ENCODE data around the gene DZIP1.

Gene DZIP1

GRCh38 chr13:95643571-95643935, 953 bp downstream of the DZIP1 start:
- no peak for DNase-seq

- no peak for DNase-seq
Measured at GRCh38 chr13:95642999-95643398, 1.5 kb downstream of the DZIP1 start.

DNA sequence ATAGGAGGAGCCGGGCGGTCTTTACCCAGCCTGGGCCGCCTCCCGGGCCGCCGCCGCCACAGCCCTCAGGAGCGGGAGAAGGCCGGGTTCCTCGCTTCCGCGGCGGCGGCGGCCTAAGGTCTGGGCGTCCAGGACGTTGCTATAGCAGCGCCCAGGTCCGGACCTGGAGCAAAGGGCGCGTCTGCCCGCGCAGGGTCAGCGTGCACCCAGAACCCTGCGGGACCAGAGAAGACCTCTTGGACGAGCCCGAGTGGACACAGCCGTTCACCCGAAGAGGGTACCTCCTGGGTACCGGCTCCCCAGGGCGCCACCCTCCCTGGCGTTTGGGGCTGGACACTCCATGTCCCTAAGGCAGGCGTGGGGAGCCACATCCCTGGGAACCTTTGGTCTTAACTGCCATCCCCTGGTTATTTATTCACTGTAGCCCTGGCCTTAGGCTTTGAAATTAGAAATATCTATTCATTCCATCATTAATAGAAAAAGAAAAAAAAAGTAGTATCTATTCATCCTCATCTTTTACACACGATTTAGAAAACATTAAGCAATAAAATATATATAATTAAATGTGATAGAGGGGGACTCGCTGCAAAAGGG, 2.4 kb downstream of the DZIP1 start:
- no peak for DNase-seq

- DNase-seq = no peak
Measured at GRCh38 chr13:95641291-95642027, 3.0 kb downstream of the DZIP1 start.

- DNase-seq = no peak
Measured at GRCh38 chr13:95636853-95637252, 7.7 kb downstream of the DZIP1 start.

GRCh38 chr13:95630593-95630992, 13.9 kb downstream of the DZIP1 start:
- DNase-seq = no peak

- no peak for DNase-seq
Measured at GRCh38 chr13:95629071-95629470, 15.4 kb downstream of the DZIP1 start.

DNA sequence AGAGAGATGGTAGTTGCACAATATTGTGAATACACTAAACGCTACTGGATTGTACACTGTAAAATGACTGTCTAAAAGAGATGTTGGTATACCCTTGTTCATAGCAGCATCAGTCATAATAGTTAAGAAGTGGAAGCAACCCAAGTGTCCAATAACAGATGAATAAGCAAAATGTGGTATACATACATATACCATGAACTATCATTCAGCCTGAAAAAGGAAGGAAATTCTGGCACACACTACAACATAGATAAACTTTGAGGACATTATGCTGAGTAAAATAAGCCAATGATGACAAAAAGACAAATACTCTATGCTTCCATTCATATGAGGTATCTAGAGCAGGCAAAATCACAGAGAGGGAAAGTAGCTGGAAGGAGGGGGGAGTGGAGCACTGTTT, 16.0 kb downstream of the DZIP1 start:
- DNase-seq = no peak

GRCh38 chr13:95627590-95627989, 16.9 kb downstream of the DZIP1 start:
- DNase-seq = no peak

DNA sequence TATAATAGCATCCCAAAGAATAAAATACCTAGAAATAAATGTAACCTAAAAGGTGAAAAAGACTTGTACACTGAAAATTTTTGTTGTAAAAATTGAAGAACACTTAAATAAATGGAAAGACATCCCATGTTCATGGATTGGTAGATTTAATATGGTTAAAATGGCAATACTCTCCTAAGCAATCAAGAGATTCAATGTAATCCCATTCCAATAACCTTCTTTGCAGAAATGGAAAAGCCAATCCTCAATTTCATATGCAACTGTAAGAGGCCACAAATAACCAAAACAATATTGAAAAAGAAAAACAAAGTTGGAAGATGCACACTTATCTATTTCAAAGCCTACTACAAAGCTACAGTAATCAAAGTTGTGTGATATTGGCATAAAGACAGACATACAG, 17.7 kb downstream of the DZIP1 start:
- DNase-seq = no peak

GRCh38 chr13:95624020-95624419, 20.5 kb downstream of the DZIP1 start:
- no peak for DNase-seq

GRCh38 chr13:95623141-95623540, 21.4 kb downstream of the DZIP1 start:
- DNase-seq = no peak

GRCh38 chr13:95620825-95621498, 23.5 kb downstream of the DZIP1 start:
- DNase-seq = no peak

DNA sequence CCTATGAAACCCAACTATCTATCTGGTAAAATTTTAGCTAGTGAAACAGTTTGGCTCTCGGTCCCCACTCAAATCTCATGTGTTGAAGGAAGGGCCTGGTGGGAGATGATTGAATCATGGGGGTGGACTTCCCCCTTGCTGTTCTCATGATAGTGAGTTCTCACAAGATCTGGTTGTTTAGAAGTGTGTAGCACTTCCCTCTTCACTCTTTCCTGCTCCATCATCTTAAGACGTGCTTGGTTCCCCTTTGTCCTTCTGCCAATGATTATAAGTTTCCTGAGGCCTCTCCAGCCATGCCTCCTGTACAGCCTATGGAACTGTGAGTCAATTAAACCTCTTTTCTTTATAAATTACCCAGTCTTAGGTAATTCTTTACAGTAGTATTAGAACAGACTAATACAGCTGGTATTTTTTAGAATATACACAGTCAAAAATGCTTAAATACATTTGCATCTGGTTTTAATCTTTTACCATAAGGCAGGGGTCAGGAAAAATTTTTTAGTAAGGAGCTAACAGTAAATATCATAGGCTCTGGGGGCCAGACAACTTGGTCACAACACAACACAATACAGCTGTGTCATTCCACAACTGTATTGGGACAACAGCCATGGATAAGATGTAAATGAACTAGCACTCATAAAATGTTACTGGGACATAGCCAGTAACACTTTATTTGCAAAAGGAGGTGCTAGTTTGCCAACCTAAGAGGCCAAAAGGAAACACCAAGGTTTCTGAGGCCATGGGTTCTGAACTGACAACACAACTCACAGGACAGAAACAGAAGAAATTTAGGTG, 24.3 kb downstream of the DZIP1 start:
- DNase-seq = no peak

GRCh38 chr13:95615539-95615938, 29.0 kb downstream of the DZIP1 start:
- DNase-seq = no peak

GRCh38 chr13:95614641-95615245, 29.8 kb downstream of the DZIP1 start:
- DNase-seq = no peak

DNA sequence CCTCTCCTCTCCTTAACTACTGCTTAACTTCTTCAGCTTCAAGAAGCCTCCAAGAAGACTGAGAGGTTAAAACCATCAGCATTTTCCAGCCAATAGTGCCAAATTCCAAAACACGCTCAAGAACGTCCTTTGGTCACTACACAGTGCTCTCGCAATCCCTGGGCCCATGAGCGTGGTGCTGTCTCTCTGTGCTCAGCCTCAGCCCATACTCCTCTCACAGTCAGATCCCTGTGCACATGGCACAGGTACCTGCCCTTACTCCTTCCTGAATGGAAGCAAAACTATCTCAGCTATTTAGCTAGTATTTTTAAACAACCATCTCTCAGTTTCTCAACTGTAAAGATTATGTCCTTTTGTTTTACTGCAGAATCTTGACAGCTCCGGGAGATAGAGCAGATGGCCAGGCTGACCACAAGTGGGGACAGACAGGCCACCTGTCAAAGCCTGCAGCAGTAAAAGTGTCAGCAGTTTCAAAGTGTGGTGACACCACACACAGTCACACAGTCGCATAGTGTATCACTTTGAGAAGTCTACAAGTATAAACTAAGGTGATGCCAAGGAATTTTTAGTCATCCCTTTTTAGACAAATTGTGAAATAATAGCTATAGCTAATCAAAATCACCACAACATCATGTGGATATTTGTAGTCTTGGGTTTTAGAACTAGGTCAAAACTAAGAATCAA, 35.7 kb downstream of the DZIP1 start:
- no peak for DNase-seq

- no peak for DNase-seq
Measured at GRCh38 chr13:95607366-95607765, 37.1 kb downstream of the DZIP1 start.

DNA sequence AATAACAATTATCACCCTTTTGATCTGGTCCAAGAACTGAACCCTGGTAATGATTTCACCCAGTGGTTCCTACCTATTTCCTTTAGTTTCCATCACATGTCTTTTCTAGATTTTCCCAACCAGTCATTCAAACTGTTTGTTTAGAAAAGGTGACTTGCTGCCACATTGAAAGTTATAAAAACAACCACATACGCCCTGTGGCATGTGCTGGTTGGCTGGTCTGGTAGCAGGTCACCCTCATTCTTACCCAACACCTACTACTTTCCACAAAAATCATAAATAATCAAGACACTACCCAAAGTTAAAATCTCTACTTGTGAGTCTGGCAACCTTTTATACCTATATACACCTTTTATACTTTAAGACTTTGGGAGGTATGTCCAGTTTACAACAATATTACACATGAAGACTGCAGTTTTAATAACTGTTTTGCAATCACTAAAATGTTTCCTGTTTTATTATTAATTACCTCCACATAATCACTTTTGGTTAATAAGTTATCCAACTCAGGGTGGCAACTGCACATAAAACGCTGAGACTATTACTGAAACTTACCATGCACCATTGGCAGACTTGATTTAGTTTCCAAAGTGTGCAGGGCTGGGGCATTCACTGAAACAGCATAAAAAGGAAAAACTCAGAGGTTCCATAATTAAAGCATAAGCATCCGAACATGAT, 38.9 kb downstream of the DZIP1 start:
- DNase-seq = no peak

DNA sequence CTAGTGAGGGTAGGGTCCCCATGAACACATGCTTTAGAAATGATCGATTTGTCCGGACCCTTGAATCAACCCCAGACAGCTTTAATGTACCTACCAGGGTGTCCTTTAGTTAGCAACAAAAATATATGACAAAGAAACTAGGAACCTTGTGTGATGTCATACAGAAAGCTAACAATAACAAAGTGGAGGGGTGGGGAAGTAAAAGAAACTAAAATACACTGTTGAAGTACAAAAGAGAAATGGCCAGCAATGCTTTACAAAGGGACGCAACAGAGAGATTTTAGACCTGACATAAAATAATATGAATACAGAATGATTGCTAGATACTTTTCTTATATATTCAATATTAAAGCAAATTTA, 40.0 kb downstream of the DZIP1 start:
- DNase-seq = no peak

DNA sequence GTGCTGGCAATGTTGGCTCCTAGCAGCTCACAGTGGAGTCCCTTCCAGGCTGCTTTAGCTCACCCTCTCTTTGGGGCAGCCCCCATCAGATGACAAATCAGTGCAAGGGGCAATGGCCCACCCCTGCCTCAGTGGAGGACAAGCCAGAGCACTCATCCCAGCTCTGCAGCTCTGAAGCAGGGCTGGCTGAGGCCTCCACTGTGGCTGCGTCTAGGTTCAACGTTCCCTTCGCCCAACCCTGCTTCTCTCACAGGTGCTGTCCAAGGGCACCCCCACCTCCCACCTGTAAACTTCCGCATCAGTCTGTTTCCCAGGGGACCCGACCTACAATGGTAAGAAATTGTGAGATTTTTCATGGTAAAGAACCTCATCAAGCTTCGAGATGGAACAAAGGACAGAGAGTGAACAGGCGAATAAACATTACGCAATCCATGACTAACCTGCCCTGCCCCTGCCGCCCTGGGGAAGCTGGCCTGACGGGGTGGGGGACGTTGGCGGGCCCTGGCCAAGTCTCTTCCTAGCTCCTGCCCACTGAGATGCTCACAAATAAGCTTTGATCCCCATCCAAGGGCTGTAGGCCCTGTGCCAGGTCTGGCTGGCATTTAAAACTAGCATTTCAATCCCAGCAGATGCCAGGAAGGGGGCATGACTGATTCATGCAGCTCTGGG, 40.5 kb downstream of the DZIP1 start:
- DNase-seq = no peak
